ENCODE data around the gene CELF5. TPM values are rescaled to one million over a fixed set of nuclear protein-coding genes. Genes with fewer than 3 reads are reported as not detected.

The CELF5 gene
- total RNA-seq, 6 experiments from 2014 or later = 0.07 to 1.6 (median 0.34) TPM

GRCh38 chr19:3282155-3282554 is 57.7 kb downstream of the CELF5 start:
- H3K4me3 ChIP-seq = no peak overlapping the region
- no peak overlapping the region for H3K27ac ChIP-seq
- H3K36me3 ChIP-seq = no peaks in the 10 kb centered on the region
- ATAC-seq (no peak), DNase-seq (no peak)
- WGBS (ENCODE audit: insufficient coverage, low coverage, low lambda C conversion rate, missing lambda C conversion rate) = 66% methylated on average over 9 of the region's 14 CpGs
- H3K4me1 ChIP-seq = no peaks in the 10 kb centered on the region
- no peaks in the 10 kb centered on the region for H3K9me3 ChIP-seq
- no peaks in the 10 kb centered on the region for H3K27me3 ChIP-seq
- intact Hi-C loops (cut with DNase I) = no loop called here
- TF ChIP-seq, protein P1, sequence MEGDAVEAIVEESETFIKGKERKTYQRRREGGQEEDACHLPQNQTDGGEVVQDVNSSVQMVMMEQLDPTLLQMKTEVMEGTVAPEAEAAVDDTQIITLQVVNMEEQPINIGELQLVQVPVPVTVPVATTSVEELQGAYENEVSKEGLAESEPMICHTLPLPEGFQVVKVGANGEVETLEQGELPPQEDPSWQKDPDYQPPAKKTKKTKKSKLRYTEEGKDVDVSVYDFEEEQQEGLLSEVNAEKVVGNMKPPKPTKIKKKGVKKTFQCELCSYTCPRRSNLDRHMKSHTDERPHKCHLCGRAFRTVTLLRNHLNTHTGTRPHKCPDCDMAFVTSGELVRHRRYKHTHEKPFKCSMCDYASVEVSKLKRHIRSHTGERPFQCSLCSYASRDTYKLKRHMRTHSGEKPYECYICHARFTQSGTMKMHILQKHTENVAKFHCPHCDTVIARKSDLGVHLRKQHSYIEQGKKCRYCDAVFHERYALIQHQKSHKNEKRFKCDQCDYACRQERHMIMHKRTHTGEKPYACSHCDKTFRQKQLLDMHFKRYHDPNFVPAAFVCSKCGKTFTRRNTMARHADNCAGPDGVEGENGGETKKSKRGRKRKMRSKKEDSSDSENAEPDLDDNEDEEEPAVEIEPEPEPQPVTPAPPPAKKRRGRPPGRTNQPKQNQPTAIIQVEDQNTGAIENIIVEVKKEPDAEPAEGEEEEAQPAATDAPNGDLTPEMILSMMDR (IDR thresholded peaks at IDR 0.05) = no peak
- TF ChIP-seq POLR2A (IDR thresholded peaks at IDR 0.05) = no peak

- H3K4me3 ChIP-seq = no peak overlapping the region
- no peak for TF ChIP-seq POLR2A (IDR thresholded peaks at IDR 0.05)
- TF ChIP-seq, protein P1 (IDR thresholded peaks at IDR 0.05) = no peak
- H3K27me3 ChIP-seq = no peaks in the 10 kb centered on the region
These were observed 58.1 kb downstream of the CELF5 start for GRCh38 chr19:3282564-3282963.

DNA sequence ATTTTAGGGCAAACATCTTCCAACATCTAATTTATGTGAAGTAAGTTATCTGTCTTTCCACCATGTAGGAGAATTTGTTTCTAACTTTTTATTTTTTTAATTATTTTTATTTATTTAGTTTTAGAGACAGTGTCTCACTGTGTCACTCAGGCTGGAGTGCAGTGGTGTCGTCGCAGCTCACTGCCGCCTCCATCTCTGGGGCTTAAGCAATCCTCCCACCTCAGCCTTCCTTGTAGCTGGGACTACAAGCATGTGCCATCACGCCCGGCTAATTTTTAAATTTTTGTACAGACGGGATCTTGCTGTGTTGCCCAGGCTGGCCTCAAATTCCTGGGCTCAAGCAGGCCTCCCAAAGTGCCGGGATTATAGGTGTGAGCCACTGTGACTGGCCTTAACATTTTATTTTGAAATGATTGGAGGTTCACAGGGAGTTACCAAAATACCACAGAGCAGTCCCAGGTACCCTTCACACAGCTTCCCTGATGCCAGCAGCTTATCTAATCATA is 58.8 kb downstream of the CELF5 start:
- no peaks in the 10 kb centered on the region for H3K27me3 ChIP-seq
- no peaks in the 10 kb centered on the region for H3K9me3 ChIP-seq
- H3K27ac ChIP-seq = no peak overlapping the region
- intact Hi-C loops (cut with DNase I) = no loop called here
- ATAC-seq (no peak), DNase-seq (no peak)
- no peaks in the 10 kb centered on the region for H3K4me1 ChIP-seq
- no peaks in the 10 kb centered on the region for H3K36me3 ChIP-seq
- TF ChIP-seq POLR2A (IDR thresholded peaks at IDR 0.05) = no peak
- TF ChIP-seq, protein P1 (IDR thresholded peaks at IDR 0.05) = no peak
- WGBS (ENCODE audit: insufficient coverage, low coverage, low lambda C conversion rate, missing lambda C conversion rate) = 70% methylated on average over 7 of the region's 7 CpGs
- no peak overlapping the region for H3K4me3 ChIP-seq

More at GRCh38 chr19:3282564-3282963, 58.1 kb downstream of the CELF5 start:
- Histone ChIP-seq H3K4me1 (no peaks in the 10 kb centered on the region), H3K27ac (no peak overlapping the region), H3K9me3 (no peaks in the 10 kb centered on the region), H3K36me3 (no peaks in the 10 kb centered on the region)
- ATAC-seq = no peak
- DNase-seq = no peak
- 39% methylated on average over 3 of the region's 6 CpGs for WGBS (ENCODE audit: insufficient coverage, low coverage, low lambda C conversion rate, missing lambda C conversion rate)
- intact Hi-C loops (cut with DNase I) = no loop called here

- DNase-seq (no peak), ATAC-seq (no peak)
- no peaks in the 10 kb centered on the region for H3K9me3 ChIP-seq
- H3K27me3 ChIP-seq = no peaks in the 10 kb centered on the region
- intact Hi-C loops (cut with DNase I) = no loop called here
- no peak for TF ChIP-seq POLR2A (IDR thresholded peaks at IDR 0.05)
- TF ChIP-seq, protein P1 (IDR thresholded peaks at IDR 0.05) = no peak
- H3K4me1 ChIP-seq = no peaks in the 10 kb centered on the region
- 44% methylated on average over 9 of the region's 17 CpGs for WGBS (ENCODE audit: insufficient coverage, low coverage, low lambda C conversion rate, missing lambda C conversion rate)
- H3K4me3 ChIP-seq = no peak overlapping the region
- no peak overlapping the region for H3K27ac ChIP-seq
- H3K36me3 ChIP-seq = no peaks in the 10 kb centered on the region
These were observed 59.6 kb downstream of the CELF5 start for GRCh38 chr19:3283886-3284657.

Data from right lobe of liver (tissue), 6 donors.